ENCODE results near the gene ARL6IP1. TPM values are rescaled to one million over a fixed set of nuclear protein-coding genes. Genes with fewer than 3 reads are reported as not detected.
A peak's percentile ranks its signal among the peaks of the same experiment; 100 is the strongest.

ARL6IP1 gene
- total and polyA plus RNA-seq, 2 of the 13 experiments (the other 11 are each of a cell fraction or from before 2014, with no cell fraction given): 263 to 373 TPM

GRCh38 chr16:18801145-18801972, at the start of gene ARL6IP1 (continued):
- TF ChIP-seq CENPBD1 (CRISPR knock-in tag; IDR thresholded peaks at IDR 0.05; ENCODE audit: borderline replicate concordance, low read depth): peak; percentile 92; the same call in 1 of the 2 replicates
- TF ChIP-seq ZNF33A (CRISPR knock-in tag; IDR thresholded peaks at IDR 0.05; ENCODE audit: borderline replicate concordance): peak; percentile 82; the same call in 1 of the 2 replicates
- TF ChIP-seq MAF1 (CRISPR knock-in tag; IDR thresholded peaks at IDR 0.05; ENCODE audit: borderline replicate concordance): peak; percentile 96
- peak; percentile 99 for TF ChIP-seq TGIF2 (CRISPR knock-in tag; IDR thresholded peaks at IDR 0.05)
- peak; percentile 96 for TF ChIP-seq U2AF1 (optimal IDR thresholded peaks at IDR 0.05; ENCODE audit: low read depth, low read length)
- TF ChIP-seq ARID2 (CRISPR knock-in tag; IDR thresholded peaks at IDR 0.05; ENCODE audit: borderline replicate concordance): peak; percentile 100
- TF ChIP-seq ZNF670 (CRISPR knock-in tag; IDR thresholded peaks at IDR 0.05; ENCODE audit: borderline replicate concordance): peak; percentile 99
- peak; percentile 76 for TF ChIP-seq YY1 (IDR thresholded peaks at IDR 0.05; ENCODE audit: insufficient read depth, insufficient replicate concordance, low read depth, low read length)
- peak; percentile 84 for TF ChIP-seq ELF1 (CRISPR knock-in tag; IDR thresholded peaks at IDR 0.05)
- peak; percentile 91 for TF ChIP-seq MED13 (CRISPR knock-in tag; IDR thresholded peaks at IDR 0.05)
- peak; percentile 97 for TF ChIP-seq NFE2L1 (CRISPR knock-in tag; IDR thresholded peaks at IDR 0.05; ENCODE audit: borderline replicate concordance)
- TF ChIP-seq HMG20A (CRISPR knock-in tag; IDR thresholded peaks at IDR 0.05; ENCODE audit: borderline replicate concordance): no peak; the same call in 1 of the 2 replicates
- TF ChIP-seq ZBTB49 (CRISPR knock-in tag; IDR thresholded peaks at IDR 0.05; ENCODE audit: borderline replicate concordance): peak; percentile 82; the same call in 1 of the 2 replicates
- peak; percentile 65 for TF ChIP-seq ZBTB44 (CRISPR knock-in tag; IDR thresholded peaks at IDR 0.05)
- peak; percentile 91 for TF ChIP-seq MED8 (CRISPR knock-in tag; IDR thresholded peaks at IDR 0.05; ENCODE audit: insufficient replicate concordance)
- TF ChIP-seq ZNF678 (CRISPR knock-in tag; IDR thresholded peaks at IDR 0.05): no peak; the same call in 1 of the 2 replicates
- peak; percentile 87 for TF ChIP-seq GZF1 (CRISPR knock-in tag; IDR thresholded peaks at IDR 0.05)
- no peak for TF ChIP-seq TCF7L2 (IDR thresholded peaks at IDR 0.05; ENCODE audit: low read depth, low read length)
- TF ChIP-seq ZNF589 (CRISPR knock-in tag; conservative IDR thresholded peaks at IDR 0.05): peak; percentile 99
- TF ChIP-seq TFE3 (CRISPR knock-in tag; IDR thresholded peaks at IDR 0.05): peak; percentile 79
- peak; percentile 99 for TF ChIP-seq KLF15 (CRISPR knock-in tag; IDR thresholded peaks at IDR 0.05; ENCODE audit: borderline replicate concordance)
- peak; percentile 82; the same call in 1 of the 2 replicates for TF ChIP-seq E2F1 (CRISPR knock-in tag; IDR thresholded peaks at IDR 0.05)
